Measurements from ENCODE around the gene TELO2.

Gene TELO2

DNA sequence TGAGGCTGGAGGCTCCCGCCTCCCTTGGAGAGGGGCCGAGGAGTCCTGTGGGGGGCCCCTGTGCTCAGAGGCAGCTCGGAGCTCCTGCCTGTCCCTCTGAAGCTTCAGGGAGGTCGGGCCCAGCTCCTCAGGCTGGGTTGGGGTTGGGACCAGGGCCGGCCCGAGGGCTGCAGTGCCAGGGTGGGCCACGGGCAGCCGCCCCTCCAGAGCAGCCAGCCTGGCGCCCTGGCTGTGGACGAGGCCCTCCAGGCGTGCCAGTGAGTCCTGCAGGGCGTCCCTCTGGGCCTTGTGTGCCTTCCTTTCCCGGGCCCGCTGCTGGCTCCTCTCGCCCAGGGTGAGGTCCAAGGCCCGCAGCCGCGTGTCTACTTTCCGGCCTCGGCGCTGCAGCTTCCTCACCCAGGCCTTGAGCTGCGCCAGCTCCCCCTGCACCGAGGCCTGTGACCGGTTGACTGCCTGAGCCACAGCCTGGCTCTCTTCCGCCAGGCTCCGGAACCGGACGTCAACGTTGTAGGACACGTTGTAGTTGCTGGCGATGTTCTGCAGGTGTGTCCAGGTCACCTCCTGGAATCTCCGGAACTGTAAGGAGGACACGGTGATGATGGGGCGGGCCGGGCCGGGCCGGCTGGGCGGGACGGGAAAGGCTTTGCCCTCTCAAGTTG lies 5.6 kb upstream of the TELO2 start:
- TF ChIP-seq Cebpa-rat (IDR thresholded peaks at IDR 0.05), result no peak
- Histone ChIP-seq H3K27me3 (no peaks in the 10 kb centered on the region), H3K4me2 (no peak overlapping the region), H3K4me3 (no peak overlapping the region), H3K4me1 (peaks cover 4 to 30% (median 19%) of the 10 kb centered on the region in 10 experiments), H4K20me1 (no peaks in the 10 kb centered on the region), H3K9me3 (replicated peaks in 1 of 11) (no peaks in the 10 kb centered on the region), H3K27ac (no peak overlapping the region; a peak in 1 of 22 replicates), H3K36me3 (no peaks in the 10 kb centered on the region), H3K9ac (no peak overlapping the region)

DNA sequence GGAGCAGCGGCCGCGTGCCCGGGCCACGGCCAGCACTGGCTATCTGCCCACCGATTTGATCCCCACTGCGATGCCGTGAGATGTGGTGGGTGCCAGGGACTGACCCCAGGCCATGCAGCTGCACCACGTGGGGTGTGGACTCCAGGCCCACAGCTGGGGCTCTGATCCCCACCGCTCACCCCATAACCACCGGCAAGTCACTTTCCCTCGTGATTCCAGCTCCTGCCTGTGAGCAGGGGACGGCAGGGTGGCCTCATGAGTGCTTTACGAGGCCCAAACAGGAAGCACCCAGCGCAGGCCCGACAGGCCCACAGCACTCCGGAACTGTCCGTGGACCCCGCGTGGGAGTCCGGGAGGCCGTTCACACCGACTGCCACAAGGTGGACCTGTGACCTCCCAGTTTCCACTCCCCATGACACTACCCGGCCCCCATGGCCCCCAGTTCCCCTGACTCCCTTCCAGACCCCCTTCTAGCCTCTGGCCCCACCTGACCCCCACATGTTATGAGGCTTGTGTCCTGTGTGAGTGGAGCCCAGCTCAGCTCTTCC lies 5.0 kb upstream of the TELO2 start:
- Histone ChIP-seq H3K4me3 (no peak overlapping the region), H3K9ac (0 out of 22 replicates have a peak overlapping the region, but pooled peaks of 1 of the 11 experiments have one; percentile 33), H3K4me1 (peaks cover 9 to 30% (median 21%) of the 10 kb centered on the region in 10 experiments), H3K9me3 (replicated peaks in 1 of 11) (no peaks in the 10 kb centered on the region), H3K27ac (no peak overlapping the region), H4K20me1 (no peaks in the 10 kb centered on the region), H3K36me3 (no peaks in the 10 kb centered on the region), H3K27me3 (no peaks in the 10 kb centered on the region), H3K4me2 (no peak overlapping the region)
- TF ChIP-seq Cebpa-rat (IDR thresholded peaks at IDR 0.05), result no peak

DNA sequence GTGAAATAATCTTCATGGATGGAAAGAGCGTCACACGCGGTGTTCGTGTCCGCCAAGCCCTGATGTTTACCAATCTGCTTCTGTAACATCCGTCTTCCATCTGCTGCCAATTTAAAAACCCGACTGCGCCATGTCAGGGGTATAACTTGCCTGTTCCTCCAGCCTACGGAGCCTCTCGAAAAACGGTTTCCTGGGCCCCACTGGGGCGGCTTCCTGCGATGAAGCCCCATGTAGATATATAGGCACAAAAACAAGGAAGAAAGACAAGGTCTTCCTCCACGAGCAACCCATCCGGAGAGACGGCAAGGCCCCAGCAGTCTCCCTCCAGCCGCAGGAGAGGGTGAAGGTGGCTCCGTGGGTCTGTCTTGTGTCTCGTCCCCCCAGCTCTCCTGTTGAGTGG lies 4.5 kb upstream of the TELO2 start, which contains the start of gene PTX4:
PTX4 (minus strand) TSS at position 326 of the 400 bp plus-strand sequence; CDS start at position 291, 35 bp downstream.
- Histone ChIP-seq H3K9ac (peak within 1 kb of the TSS in 2 of 11 experiments; percentile 27 to 33; a peak in 1 of 22 replicates), H3K4me3 (no peak within 1 kb of the TSS), H3K9me3 (replicated peaks in 1 of 11) (no peaks in the 10 kb centered on the region), H3K4me1 (peaks cover 9 to 25% (median 16%) of the 10 kb centered on the region in 10 experiments), H3K4me2 (no peak within 1 kb of the TSS), H4K20me1 (peaks cover 0 to under 1% (median 0%) of the 10 kb centered on the region in 11 experiments; a peak in 2 of 22 replicates), H3K36me3 (no peaks in the 10 kb centered on the region), H3K27me3 (no peaks in the 10 kb centered on the region), H3K27ac (no peak within 1 kb of the TSS)
- no peak for TF ChIP-seq Cebpa-rat (IDR thresholded peaks at IDR 0.05)

DNA sequence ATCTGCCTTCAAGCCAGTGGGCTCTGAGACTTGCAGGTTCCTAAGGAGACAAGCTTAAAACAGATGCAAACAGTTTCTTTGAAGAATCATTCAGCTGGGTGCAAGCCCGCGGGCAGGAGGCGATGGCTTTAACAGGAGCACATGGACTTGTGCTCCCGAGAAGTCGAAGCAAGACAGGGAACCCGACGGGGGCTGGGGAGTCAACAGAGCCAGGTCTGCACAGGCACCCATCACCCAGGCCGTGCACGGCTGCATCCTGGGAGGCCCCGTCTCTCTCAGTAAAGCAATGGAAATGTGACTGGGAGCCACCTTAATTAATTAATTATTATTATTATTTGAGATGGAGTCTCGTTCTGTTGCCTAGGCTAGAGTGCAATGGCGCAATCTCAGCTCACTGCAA lies 4.1 kb upstream of the TELO2 start:
- Histone ChIP-seq H3K4me2 (no peak overlapping the region), H3K9ac (0 out of 22 replicates have a peak overlapping the region, but pooled peaks of 1 of the 11 experiments have one; percentile 27), H3K36me3 (no peaks in the 10 kb centered on the region), H3K27me3 (no peaks in the 10 kb centered on the region), H3K27ac (no peak overlapping the region), H3K9me3 (replicated peaks in 1 of 11) (no peaks in the 10 kb centered on the region), H4K20me1 (peaks cover 0 to 5% (median 1%) of the 10 kb centered on the region in 11 experiments; a peak in 5 of 22 replicates), H3K4me3 (no peak overlapping the region), H3K4me1 (peaks cover 11 to 23% (median 15%) of the 10 kb centered on the region in 10 experiments)
- no peak for TF ChIP-seq Cebpa-rat (IDR thresholded peaks at IDR 0.05)

DNA sequence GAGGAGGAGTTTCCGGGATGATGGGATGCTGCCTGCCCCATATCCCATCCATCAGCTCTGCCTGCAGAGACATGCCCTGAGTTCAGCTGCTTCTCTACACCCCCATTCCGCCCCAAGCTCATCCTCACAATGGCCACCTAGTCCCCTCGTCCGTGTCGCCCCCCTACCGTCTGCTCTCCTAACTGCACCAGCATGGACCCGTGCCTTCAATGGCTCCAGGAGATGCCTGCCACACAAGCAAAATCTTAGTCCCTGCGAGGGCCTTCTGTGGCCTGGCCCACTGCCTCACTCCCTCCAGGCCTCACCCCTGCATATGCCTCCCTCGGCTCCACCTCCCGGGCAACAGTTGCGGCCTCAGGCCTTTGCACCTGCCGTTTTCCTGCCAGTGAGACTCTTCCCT lies 1.8 kb upstream of the TELO2 start:
- Histone ChIP-seq H3K9me3 (replicated peaks in 1 of 11) (no peaks in the 10 kb centered on the region), H3K9ac (no peak overlapping the region)

DNA sequence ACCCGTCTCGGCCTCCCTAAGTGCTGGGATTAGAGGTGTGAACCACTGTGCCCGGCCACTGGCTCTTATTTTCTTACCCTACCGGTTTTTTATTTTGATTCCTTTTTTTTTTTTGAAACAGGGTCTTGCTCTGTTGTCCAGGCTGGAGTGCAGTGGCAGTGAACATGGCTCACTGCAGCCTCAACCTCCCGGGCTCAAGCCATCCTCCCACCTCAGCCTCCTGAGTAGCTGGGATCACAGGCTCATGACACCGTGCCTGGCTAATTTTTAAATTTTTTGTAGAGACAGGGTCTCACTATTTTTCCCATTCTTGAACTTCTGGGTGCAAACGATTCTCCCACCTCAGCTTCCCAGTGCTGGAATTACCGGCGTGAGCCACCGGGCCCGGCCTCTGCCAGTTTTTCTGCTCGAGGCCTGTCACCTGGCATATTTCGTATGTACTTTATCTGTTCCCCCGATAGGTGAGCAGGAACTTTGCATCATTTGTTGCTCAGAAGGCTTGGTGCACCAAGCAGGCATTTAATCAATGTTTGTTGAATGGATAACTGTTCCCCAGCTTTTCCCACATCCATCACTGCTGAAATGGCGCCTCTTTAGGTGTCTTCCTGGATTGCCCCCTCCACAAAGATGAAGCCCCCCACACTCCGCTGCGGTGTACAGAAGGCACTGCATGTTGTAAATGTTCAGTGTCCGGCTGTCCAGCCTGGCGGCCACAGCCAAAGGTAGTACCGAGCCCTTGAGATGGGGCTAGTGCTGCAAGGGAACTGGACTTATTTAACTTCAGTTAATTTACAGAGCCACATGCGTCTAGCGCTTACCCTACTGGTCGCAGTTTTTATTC lies 858 bp upstream of the TELO2 start:
- Histone ChIP-seq H3K27ac (peak overlapping the region; percentile 87 to 97 (median 95)), H4K20me1 (peaks cover 0 to 37% (median 33%) of the 10 kb centered on the region in 11 experiments; a peak in 17 of 22 replicates), H3K27me3 (no peaks in the 10 kb centered on the region), H3K4me1 (peaks cover 19 to 34% (median 30%) of the 10 kb centered on the region in 10 experiments), H3K9ac (peak overlapping the region; percentile 90 to 98 (median 97)), H3K36me3 (peaks cover 26 to 32% (median 29%) of the 10 kb centered on the region in 11 experiments; a peak in 21 of 22 replicates), H3K9me3 (replicated peaks in 1 of 11) (no peaks in the 10 kb centered on the region), H3K4me2 (peak overlapping the region; percentile 68 to 95 (median 82)), H3K4me3 (peak overlapping the region; percentile 73 to 97 (median 90); a peak in 19 of 20 replicates)
- TF ChIP-seq Cebpa-rat (IDR thresholded peaks at IDR 0.05), result no peak

More for the DNA sequence above, 1.8 kb upstream of the TELO2 start:
- Histone ChIP-seq H3K4me2 (no peak overlapping the region), H3K4me3 (no peak overlapping the region), H3K27me3 (no peaks in the 10 kb centered on the region), H3K36me3 (peaks cover 16 to 22% (median 20%) of the 10 kb centered on the region in 11 experiments; a peak in 21 of 22 replicates), H4K20me1 (peaks cover 0 to 28% (median 24%) of the 10 kb centered on the region in 11 experiments; a peak in 17 of 22 replicates), H3K4me1 (peaks cover 19 to 34% (median 30%) of the 10 kb centered on the region in 10 experiments), H3K27ac (no peak overlapping the region; a peak in 1 of 22 replicates)
- no peak for TF ChIP-seq Cebpa-rat (IDR thresholded peaks at IDR 0.05)

DNA sequence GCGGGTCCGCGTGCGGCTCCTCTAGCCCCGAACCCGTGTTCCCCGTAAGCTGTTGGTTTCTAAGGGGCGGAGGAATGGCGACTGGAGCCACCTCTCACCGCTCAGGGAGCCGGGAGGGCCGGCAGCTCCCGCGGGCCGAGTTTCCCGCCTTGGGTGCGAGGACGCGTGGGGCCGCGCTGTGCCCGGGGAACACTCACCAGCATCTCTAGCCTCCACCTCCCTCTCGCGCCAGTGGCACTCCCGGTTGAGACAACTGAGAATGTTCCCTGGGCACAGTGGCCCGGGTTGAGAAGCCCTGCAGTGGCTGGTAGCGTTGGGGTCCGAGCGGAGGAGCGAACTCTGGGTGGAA lies 560 bp downstream of the TELO2 start:
- Histone ChIP-seq H3K9me3 (replicated peaks in 1 of 11) (no peaks in the 10 kb centered on the region), H3K4me2 (peak overlapping the region; percentile 82 to 100 (median 95)), H3K36me3 (peaks cover 39 to 46% (median 44%) of the 10 kb centered on the region in 11 experiments; a peak in 21 of 22 replicates), H3K27ac (peak overlapping the region; percentile 87 to 97 (median 95); a peak in 21 of 22 replicates), H3K9ac (peak overlapping the region; percentile 90 to 98 (median 97)), H3K27me3 (no peaks in the 10 kb centered on the region), H3K4me3 (peak overlapping the region; percentile 73 to 97 (median 90)), H3K4me1 (peaks cover 19 to 34% (median 30%) of the 10 kb centered on the region in 10 experiments), H4K20me1 (peaks cover 0 to 51% (median 40%) of the 10 kb centered on the region in 11 experiments; a peak in 17 of 22 replicates)
- no peak for TF ChIP-seq Cebpa-rat (IDR thresholded peaks at IDR 0.05)

DNA sequence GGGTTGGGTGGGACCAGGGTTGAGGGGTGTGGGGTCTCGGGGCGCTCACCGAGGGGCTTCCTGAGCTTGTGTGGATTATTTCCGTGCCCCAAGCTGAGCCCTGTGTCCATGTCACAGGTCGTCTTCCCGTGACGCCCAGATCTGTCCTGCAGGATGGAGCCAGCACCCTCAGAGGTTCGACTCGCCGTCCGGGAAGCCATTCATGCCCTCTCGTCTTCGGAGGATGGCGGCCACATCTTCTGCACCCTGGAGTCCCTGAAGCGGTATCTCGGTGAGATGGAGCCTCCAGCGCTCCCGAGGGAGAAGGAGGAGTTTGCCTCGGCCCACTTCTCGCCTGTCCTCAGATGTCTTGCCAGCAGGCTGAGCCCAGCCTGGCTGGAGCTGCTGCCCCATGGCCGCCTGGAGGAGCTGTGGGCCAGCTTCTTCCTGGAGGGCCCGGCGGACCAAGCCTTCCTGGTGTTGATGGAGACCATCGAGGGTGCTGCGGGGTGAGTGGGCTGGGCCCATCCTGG lies 1.0 kb downstream of the TELO2 start:
- peak overlapping the region; percentile 82 to 100 (median 95) for H3K4me2 ChIP-seq
- no peaks in the 10 kb centered on the region for H3K9me3 ChIP-seq (replicated peaks in 1 of 11)
- no peaks in the 10 kb centered on the region for H3K27me3 ChIP-seq
- H3K27ac ChIP-seq, result peak overlapping the region in 9 of 11 experiments; percentile 87 to 97 (median 95); a peak in 18 of 22 replicates
- peaks cover 19 to 33% (median 30%) of the 10 kb centered on the region in 10 experiments for H3K4me1 ChIP-seq
- H4K20me1 ChIP-seq, result peaks cover 0 to 56% (median 44%) of the 10 kb centered on the region in 11 experiments; a peak in 17 of 22 replicates
- peaks cover 44 to 50% (median 48%) of the 10 kb centered on the region in 11 experiments for H3K36me3 ChIP-seq
- H3K4me3 ChIP-seq, result peak overlapping the region; percentile 73 to 97 (median 90)
- H3K9ac ChIP-seq, result peak overlapping the region; percentile 90 to 98 (median 97)
- no peak for TF ChIP-seq Cebpa-rat (IDR thresholded peaks at IDR 0.05)
